Right lung (tissue), 5 donors: Measurements from ENCODE around the gene AMBRA1. TPM values are rescaled to one million over a fixed set of nuclear protein-coding genes. Genes with fewer than 3 reads are reported as not detected.

Experiments used
- DNase-seq, 2 donors: peaks; one replicate each; pipeline ENCODE4 v3.0.0-alpha.2; 2013
- polyA plus RNA-seq, 5 donors: library from polyadenylated mRNA; unstranded; fragments of 120-200 nt; gene quantifications; one replicate each; pipeline versions ENCODE4 v1.2.1 to v1.2.3, GENCODE V29; 2013; ENCODE audit warnings: inconsistent platforms in 1 of 5, low replicate concordance in 1 of 5; ENCODE audit not compliant: insufficient read length in 5 of 5, insufficient read depth in 1 of 5

Gene AMBRA1
- polyA plus RNA-seq, 5 donors, result 18.6 to 24.3 (median 20.7) TPM

DNA sequence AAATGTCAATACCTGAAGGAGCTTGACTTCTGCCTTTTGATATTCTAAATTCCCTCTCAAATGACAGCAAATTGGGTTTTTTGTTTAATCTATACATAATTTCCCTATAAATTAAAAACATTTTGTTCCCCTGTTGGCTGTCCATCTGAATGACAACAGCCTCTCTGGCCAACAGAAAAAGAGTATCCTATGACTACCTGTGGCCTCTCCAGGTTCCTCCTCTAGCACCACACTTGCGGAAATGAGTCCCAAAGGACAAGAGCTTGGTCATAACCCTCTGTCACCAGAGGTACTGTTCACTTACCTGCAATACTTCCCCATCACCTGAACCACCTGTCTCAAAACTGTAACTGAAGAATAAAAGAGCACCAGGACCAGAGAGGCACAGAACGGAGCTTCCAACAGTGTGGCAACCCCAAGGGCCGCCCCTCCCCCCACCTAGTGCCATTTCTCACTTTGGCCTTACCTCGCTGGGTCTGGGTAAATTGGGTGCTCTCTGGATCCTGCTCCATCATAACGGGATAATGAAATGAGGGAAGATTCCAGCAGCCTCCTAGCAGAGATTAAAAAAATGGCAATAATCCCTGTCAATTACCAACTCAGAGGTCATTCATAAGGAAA is 81.5 kb downstream of the AMBRA1 start:
- DNase-seq, result no peak

DNA sequence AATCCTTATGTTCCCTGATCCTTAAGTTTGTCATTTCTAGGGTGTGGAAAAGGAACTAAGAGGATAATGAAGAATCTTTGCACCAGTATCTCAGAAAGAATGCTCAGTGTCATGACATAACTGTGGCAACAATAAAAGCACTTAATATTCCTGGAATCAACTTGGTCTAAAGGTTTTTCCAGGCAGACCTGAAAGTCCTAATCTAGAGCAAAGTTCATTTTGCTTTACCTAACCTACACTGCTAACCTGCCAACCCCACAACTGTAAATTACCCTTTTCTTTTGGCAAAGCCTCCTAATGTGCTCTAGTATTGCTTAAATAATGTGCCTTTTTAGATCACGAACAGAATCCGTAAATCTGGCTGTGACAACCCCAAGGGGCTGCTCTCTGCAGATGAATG is 82.5 kb downstream of the AMBRA1 start:
- DNase-seq, result no peak

DNA sequence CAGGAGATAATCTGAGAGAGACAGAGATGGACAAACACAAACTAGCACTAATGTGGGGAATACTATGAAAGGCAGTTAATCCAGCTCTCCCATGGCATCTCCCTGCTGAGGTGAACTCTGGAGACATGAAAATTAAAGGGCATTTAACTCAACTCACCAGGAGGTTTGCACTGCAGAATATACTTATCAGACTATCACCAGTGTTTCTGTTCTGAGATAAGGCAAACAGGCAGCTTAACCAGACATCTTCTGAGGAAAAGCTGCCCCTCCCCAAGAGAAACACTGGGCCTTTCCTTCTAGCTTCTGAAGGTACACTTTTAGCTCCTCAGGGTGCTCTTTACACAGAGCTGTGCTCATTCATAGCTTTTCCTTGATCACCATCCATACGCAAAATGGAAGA is 85.5 kb downstream of the AMBRA1 start:
- no peak for DNase-seq

DNA sequence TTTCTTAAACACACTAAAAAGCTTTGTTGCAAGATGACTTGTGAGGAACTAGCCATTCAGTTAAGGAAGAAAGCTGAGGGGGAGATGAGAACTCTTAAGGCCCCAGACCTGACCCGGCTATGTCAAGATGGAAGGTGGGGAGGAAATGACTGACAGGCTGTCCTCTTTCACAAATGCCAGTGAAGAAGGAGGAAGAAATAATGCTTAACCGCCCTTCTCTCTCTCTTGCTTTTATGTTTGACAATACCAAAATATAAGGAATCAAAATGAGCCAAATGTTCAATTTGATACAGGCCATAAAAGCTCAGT is 87.4 kb downstream of the AMBRA1 start:
- no peak for DNase-seq

DNA sequence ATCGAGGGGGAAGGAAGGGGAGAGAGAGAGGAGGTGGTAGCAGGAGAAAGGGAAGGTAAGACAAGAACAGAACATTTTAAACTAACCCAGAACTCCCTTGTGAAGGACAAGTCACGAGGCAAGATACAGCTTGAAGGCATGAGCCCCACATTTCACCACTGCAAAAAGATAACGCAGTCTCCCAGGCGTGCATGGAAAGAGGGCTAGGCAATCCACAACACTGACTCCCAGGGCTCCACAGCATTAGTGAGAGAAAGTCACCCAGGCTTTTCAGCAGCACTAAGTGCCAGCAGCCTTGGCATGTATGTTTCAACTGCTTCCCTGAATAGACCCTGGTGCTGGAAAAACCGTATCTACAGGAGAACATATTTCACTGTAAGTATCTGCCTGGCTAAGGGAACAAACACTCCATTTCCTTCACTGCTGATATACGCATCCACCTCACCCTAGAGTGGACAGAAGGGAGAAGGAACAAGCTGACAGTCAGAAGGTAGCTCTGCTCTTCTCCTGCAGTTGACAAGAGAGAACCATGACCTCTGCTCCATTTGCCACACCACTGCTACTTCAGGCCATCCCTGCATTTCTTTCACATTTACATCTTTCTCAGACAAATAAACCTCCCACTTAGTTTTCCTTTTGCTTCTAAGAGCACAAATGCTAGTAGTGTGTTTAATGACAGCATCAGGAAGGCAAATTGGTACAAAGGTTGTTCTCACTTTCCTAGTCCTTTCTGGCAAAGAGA is 87.9 kb downstream of the AMBRA1 start:
- DNase-seq, result no peak

DNA sequence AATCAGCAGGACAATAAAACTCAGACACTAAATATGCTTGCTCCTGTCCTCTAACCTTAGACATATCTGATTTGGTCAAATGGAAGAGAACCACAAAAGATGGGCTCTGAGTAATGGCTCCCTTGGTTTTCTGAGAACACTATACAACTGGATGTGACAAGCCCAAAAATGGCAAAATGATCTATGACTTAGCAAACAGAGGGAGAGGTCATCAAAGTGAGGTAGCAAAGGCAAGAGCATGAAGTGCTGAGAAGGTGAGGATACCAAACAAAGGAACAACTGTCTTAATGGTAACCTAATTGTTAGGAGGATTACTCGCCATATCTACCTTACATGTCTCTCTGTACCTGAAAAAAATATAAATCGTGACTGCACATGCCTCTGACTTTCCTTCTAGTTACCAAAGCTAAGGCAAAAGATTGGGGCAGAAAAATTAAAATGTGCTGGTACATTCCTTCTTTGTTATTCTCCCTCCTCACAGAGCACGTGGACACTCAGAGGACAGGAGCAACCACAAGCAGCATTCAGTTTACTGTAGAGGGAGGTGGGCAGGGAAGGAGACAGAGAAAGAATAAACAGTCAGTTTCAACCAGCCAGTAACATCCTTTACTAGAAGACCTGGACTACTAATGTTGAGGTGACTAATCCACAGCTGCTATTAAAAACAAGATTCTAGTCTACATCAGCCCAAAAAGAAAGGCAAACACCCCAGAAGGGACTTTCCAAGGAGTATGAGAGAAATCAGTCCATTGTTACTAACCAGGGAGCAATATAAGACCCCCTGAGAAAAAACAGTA is 88.8 kb downstream of the AMBRA1 start:
- DNase-seq, result no peak

DNA sequence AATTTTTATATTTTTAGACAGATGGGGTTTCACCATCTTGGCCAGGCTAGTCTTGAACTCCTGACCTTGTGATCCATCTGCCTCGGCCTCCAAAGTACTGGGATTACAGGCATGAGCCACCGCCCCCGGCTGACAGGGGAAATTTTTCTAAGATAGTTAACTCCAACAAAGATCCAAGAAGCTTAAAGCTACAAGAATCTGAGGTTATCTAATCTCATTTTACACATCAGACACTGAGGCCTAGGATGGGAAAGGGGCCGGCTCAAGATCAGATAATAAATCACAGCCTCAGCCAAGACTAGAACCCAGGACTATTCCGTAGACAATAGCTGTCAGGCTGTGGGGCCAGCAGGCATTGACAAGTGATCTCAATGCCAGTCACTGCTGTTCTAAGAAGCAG is 94.0 kb downstream of the AMBRA1 start:
- DNase-seq, result no peak

DNA sequence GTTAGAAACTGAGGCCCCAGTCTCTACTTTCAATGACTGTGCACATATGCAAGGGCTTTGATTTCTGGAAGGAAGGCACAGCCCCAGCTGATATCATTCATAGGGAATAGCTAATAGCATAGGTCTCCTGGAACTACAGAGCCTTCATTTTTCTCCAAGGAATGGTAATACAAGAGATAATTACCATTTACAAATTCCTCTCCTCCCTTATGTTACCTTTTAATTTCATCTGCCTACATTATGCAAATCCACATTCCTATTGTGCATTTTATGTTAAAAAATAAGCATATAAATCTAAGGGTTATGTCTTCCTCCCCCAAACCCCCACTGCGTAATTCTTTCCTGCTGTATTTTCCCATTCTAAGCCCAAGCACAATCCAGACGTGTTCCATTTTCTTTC is 94.9 kb downstream of the AMBRA1 start:
- DNase-seq, result no peak

DNA sequence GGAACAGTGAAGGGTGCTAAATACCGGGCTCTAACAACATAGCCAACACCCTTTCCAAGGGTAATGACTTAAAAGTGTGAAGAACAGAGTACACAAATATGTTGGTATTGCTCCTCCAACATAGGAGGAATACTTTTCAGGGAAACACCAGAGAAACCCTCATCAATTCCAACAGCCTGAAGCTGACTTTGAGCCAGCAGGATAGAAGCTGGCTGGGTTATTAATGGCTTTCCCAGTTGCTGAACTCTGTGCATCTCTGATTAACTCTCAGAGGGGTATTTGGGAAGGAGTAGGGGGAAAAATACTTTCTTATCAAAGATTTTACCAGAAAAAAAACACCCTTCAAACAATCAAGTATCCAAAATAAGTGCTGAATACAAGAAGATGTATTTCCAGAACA is 95.6 kb downstream of the AMBRA1 start:
- DNase-seq, result no peak

DNA sequence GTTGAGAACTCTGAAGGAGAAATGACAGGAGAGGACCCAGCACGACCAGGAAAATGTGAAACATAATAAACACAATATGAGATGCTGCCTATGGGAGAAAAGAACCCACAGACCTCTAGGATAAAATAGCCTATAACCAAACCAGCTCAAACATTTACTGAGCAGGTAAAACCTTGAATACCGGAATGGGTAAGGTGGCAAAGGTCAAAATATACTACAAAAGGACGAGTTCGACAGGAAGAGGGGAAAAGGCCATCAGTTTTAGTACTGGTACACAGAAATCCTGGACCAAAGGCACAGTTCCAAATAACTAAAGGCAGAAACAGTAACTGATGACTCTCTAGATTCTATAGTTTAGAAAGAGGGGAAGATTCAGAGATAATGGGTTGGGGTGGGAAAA is 96.3 kb downstream of the AMBRA1 start:
- no peak for DNase-seq

DNA sequence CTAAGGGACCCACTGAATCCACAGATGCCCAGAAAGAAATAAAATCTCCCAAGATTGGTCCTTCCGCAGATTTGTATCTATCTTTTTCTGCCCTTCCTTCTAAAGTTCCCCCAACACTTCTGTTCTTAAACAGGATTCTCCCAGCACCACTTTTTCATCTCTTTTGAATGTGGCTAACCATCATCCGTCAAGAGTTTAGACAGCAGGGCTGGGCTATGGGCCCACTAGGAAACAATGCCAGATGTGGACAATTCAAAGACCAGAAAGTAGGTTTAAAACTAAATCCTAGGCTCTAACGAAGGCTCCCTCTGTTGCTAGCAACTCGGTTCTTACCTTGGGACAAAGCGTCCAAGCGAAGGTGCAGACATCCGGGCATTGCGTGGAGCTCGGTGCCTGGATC is 100.0 kb downstream of the AMBRA1 start:
- no peak for DNase-seq

DNA sequence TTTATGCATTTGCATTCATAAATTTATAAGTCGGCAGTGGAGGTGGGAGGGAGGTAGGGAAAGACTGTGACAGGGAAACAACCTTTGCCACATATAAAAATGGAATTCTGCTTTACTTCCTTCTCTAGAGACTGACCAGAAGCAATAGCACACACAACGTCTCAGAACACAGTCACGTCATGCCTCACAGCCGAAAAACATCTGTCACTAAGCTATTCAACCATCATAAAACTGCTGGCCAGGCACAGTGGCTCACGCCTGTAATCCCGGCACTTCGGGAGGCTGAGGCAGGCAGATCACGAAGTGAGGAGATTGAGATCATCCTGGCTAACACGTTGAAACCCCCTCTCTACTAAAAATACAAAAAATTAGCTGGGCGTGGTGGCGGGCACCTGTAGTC is 101.3 kb downstream of the AMBRA1 start:
- no peak for DNase-seq

DNA sequence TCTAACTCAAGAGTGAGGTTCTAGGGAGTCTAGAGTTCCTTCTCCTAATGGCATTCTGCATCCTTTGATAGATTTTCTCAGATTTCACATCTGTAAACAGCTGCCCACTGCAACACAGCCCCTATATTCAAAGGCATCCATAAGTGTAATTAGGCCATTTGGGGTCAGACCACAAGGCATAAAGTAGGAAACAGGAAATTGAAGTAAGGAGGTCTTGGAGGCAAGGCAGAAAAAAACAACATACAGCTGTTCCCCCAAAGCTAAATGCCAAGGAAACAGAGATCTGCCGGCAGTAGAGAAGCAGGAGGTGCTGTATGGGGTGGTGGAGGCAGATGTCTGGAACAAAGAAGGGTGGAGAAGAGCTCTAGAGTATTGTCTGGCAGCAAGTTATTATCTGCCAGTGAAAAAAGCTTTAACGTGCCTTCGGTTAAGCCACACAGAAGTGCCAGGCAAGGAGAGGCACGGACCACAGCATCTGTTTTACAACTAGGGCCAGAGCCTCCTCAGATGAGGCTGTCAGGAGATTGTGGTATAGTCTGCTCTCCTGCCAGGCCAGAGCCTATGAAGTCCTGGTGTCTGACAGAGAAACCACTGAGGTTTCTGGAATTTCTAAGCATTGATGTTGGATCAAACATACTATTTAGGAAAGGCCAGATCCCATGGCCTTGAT is 102.0 kb downstream of the AMBRA1 start:
- peak; percentile 35 to 40 for DNase-seq

DNA sequence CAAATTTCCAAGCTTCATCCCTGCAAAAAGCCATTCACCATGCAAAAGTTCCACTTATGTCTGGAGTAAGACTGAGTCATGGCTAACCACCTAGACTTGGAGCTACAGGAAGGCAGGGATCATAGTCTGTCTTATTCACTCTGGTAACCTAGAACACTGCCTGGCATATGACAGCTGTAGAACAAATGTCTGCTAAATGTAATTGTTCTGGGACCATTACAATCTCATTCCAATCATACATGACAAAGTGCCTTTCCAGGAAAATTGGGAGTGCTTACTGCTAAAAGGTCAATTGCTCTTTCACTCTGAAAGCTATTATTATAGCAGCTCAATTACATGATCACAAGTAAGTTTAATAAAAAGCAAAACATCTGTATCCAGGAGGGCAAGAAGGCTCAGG is 103.2 kb downstream of the AMBRA1 start:
- no peak for DNase-seq

DNA sequence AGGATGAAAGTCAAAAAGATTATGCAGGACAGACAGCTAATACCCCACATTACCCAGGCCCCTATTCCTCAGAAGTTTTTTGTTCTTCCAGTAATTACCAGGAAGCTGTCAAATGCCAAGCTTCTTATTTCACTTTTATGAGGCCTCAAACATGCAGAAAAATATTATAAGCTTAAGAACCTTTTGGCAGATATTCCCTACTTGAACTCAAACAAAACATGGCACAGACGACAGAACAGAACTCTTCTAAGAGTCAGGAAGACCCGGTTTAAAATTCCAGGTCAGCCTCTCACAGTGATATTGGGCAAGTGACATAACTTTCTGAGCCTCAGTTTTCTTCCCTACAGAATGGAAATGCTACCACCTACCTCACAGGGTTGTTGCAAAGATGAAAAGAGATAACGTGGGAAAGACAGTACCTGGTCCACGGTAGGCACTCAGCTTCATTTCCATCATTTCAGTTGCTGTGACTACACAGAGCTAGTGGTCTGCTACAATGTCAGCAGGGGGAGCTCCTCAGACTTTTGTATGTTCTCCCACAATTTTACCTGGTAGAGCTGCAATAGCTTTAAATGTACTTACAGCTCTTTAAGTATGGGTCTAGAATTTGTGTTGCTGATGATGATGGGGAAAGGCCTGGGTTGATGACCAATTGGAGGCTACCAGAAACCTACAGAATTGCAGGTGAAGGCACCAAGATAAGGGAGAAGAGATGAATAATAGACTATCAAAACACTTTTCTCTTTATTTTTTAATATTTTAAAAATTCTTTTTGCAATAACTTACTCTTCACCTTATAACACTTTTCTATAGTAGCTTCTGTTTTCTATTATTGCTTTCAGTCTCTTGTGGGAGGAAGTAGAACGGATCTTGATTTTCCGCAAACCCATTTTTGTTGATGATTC is 103.9 kb downstream of the AMBRA1 start:
- DNase-seq, result no peak

DNA sequence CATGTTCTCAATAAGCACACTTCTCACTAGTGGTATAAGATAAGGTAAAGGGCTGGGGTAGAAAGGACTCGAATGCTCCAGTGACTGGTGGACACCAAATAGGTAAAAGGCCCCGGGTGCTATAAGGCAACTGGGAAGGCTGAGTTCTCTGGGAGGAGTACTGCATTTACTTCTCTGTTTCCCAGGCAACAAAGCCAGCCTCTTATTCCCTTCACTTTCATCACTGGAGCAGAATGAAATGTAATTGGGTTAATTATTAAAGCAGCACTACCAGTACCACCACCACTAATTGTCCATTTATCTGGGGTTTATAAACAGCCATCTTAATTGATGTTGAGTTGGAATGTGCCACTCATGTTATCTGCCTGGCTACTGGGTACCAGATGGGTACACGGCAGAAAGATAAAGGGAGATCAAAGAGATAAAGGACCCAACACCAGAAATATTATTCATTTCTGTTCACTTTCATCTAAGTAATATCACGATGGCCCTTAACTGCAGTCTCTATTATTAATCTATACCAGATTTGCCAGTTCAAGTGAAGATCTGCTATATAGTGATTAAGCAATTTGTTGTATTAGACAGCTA is 107.9 kb downstream of the AMBRA1 start:
- DNase-seq, result no peak

DNA sequence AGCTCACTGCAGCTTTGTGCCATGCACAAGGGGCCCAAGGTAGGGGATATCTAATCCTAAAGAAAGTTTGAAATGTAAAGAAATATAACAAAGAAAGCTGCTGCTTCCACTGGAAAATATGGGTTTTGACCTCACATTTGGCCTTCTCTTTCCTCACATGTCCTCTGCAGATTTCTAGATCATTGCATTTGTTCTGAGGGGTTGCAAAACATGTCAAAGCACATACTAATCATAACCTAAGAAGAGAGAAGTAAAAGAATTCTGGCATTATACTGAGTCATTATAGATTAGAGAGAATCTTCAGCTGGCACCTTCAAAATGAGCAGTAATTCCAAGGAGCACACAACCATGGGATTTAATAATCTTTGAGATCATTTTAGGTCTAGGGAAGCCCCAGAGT is 109.7 kb downstream of the AMBRA1 start:
- DNase-seq, result no peak

DNA sequence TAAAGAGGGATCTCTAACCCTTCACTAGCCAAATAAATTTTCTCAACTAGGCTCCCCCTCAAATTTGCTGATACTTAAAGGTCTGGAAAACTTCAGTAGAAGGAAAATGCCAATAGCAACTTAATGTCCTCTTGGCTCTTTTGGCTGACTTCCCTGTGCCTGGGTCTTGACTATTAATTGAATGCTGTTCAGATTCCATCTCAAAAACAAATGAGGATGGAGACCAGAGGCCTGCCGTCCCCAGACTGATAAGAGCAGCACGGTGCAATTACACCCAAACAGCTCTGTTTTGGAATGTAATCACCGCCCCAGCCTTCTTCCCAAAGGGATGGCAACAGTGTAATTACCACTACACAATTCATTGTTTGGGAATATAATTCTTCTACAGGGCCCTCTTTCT is 112.9 kb downstream of the AMBRA1 start:
- no peak for DNase-seq

DNA sequence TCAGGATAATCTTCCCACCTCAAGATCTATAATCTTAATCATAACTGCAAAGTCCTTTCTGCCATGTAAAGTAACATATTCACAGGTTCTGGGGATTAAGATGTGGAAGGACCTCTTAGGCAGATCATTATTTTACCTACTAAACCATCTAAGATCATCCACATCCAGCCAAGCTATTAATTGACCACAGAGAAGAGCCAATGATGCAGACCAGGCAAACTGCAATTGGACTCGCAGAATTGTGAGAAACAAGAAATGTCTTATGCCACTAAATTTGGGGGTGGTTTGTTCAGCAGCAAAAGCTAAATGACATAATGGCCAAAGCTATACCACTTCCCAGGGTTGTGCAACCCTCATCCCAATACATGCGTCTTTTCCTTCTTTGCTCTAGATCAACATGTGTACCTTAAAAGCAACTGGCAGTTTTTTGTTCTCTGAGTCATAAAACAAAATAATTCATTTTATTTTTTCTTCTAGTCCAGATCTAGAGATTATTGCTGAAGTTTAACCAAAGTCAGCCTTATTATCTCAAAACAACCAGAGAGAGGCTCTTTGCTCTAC is 113.6 kb downstream of the AMBRA1 start:
- DNase-seq, result no peak

DNA sequence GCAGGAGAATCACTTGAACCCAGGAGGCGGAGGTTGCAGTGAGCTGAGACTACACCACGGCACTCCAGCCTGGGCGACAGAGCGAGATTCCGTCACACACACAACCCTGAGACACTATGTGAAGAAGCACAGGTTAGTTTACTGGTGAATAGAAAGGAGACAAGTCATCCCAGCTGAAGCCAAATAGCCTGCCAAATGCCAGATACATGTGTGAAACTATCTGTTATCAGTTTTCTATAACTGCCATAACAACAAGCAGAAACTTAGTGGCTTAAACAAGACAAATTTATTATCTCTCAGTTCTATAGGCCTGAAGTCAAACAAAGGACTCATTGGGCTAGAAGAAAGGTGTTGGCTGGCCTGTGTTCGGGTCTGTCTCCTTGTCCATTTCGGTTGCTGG is 114.2 kb downstream of the AMBRA1 start:
- DNase-seq, result no peak

DNA sequence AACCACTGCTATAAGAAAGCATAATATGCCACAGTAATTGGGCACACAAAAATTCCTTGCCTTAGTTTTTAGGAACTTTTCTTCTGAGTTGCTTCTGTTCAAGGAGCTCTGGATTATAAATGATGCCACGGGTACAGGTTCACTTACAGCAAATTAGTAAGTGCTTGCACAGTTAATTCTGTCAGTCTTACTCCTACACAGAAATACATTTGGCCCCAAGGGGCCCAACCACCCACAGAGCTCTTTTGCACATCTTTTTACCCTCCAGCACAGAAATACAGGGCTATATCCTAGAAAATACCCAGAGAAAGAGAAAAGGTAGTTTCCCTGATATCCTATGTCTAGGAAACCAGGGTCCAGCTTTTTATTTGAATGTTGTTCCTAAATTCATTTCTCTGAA is 115.6 kb downstream of the AMBRA1 start:
- no peak for DNase-seq
